Measurements from ENCODE around the gene ETV1. TPM values are rescaled to one million over a fixed set of nuclear protein-coding genes. Genes with fewer than 3 reads are reported as not detected.

ETV1 gene
- total and polyA plus RNA-seq, 9 of the 15 experiments (the other 6 are each of a cell fraction or from before 2014, with no cell fraction given) = 7.2 to 27.4 (median 14.0) TPM

- TF ChIP-seq HMG20A (CRISPR knock-in tag; conservative IDR thresholded peaks at IDR 0.05) (no peak), PBX2 (CRISPR knock-in tag; IDR thresholded peaks at IDR 0.05; ENCODE audit: low read depth) (no peak), PBX2 (tag; conservative IDR thresholded peaks at IDR 0.05; ENCODE audit: low read depth) (peak; percentile 53), BRD9 (IDR thresholded peaks at IDR 0.05; ENCODE audit: low read depth, partially characterized antibody) (no peak), MAZ (CRISPR knock-in tag; conservative IDR thresholded peaks at IDR 0.05 in 1 of 2, IDR thresholded peaks at IDR 0.05 in 1 of 2) (0 out of 4 replicates have a peak, but pooled peaks of 1 of the 2 experiments have one; percentile 41), ZNF165 (CRISPR knock-in tag; IDR thresholded peaks at IDR 0.05; ENCODE audit: borderline replicate concordance) (no peak), CBX1 (IDR thresholded peaks at IDR 0.05; ENCODE audit: low read depth) (no peak), RB1 (IDR thresholded peaks at IDR 0.05; ENCODE audit: low read depth) (no peak), ZNF717 (CRISPR knock-in tag; IDR thresholded peaks at IDR 0.05) (no peak), ZNF23 (CRISPR knock-in tag; IDR thresholded peaks at IDR 0.05) (peak; percentile 78; the same call in 1 of the 2 replicates), GTF2F1 (IDR thresholded peaks at IDR 0.05; ENCODE audit: low read depth, low read length) (no peak), RFX7 (CRISPR knock-in tag; IDR thresholded peaks at IDR 0.05) (no peak), L3MBTL2 (IDR thresholded peaks at IDR 0.05) (no peak), ZBTB40 (IDR thresholded peaks at IDR 0.05) (no peak), ZBTB40 (CRISPR knock-in tag; IDR thresholded peaks at IDR 0.05) (no peak)
These were observed 140.1 kb downstream of the ETV1 start (continued) for GRCh38 chr7:13849163-13849892.
